IPS-NIHi11 (cell line): Measurements from ENCODE around the gene CXXC5.

Experiments used
- DNase-seq: peaks from one replicate; pipeline ENCODE4 v3.0.0; 2012; ENCODE audit warnings: mixed read lengths, low spot score

CXXC5 gene

GRCh38 chr5:139651853-139652787 lies 4.0 kb downstream of the CXXC5 start:
- peak; percentile 85 for DNase-seq

- DNase-seq = no peak
Observed at GRCh38 chr5:139652788-139653241, 4.7 kb downstream of the CXXC5 start.

GRCh38 chr5:139653616-139654015 lies 5.5 kb downstream of the CXXC5 start:
- no peak for DNase-seq

- no peak for DNase-seq
Observed at GRCh38 chr5:139654464-139654863, 6.3 kb downstream of the CXXC5 start.

- no peak for DNase-seq
Observed at GRCh38 chr5:139654871-139655491, 6.8 kb downstream of the CXXC5 start.

- DNase-seq = no peak
Observed at GRCh38 chr5:139655727-139656271, 7.7 kb downstream of the CXXC5 start.

GRCh38 chr5:139657363-139658321 lies 9.5 kb downstream of the CXXC5 start:
- DNase-seq = no peak

GRCh38 chr5:139658501-139658927 lies 10.4 kb downstream of the CXXC5 start:
- DNase-seq = no peak

GRCh38 chr5:139658928-139659667 lies 10.9 kb downstream of the CXXC5 start:
- no peak for DNase-seq

- DNase-seq = no peak
Observed at GRCh38 chr5:139659695-139660101, 11.5 kb downstream of the CXXC5 start.

GRCh38 chr5:139660105-139660922 lies 12.2 kb downstream of the CXXC5 start:
- DNase-seq = no peak

- DNase-seq = no peak
Observed at GRCh38 chr5:139660923-139661814, 13.0 kb downstream of the CXXC5 start.

- DNase-seq = no peak
Observed at GRCh38 chr5:139662617-139663016, 14.5 kb downstream of the CXXC5 start.

GRCh38 chr5:139663207-139664085 lies 15.3 kb downstream of the CXXC5 start:
- DNase-seq = no peak

- no peak for DNase-seq
Observed at GRCh38 chr5:139664086-139664693, 16.0 kb downstream of the CXXC5 start.

GRCh38 chr5:139664727-139665351 lies 16.7 kb downstream of the CXXC5 start:
- no peak for DNase-seq

- DNase-seq = no peak
Observed at GRCh38 chr5:139665626-139666025, 17.5 kb downstream of the CXXC5 start.
